Loucy (cell line): ENCODE measurements around the gene COL25A1.

Experiments
- H2AFZ ChIP-seq: fragments of 200-600 bp; sonication (generic); 2 replicates; pipeline ENCODE4 v1.6.0; 2016; ENCODE audit warnings: antibody characterized with exemption, mild to moderate bottlenecking, low read length, moderate library complexity
- H3F3A ChIP-seq: fragments of 200-600 bp; 2 replicates; pipeline ENCODE4 v1.6.0; 2016; ENCODE audit warnings: antibody characterized with exemption, low read depth, mild to moderate bottlenecking
- H3K27me3 ChIP-seq: fragments of 200-600 bp; sonication (generic); 2 replicates; pipeline ENCODE4 v1.6.1; 2014; ENCODE audit warnings: low read length, mild to moderate bottlenecking; ENCODE audit not compliant: insufficient read depth, poor library complexity, severe bottlenecking
- H3K36me3 ChIP-seq: fragments of 200-600 bp; sonication (generic); 2 replicates; pipeline ENCODE4 v1.6.1; 2016; ENCODE audit warnings: low read length; ENCODE audit not compliant: insufficient read depth
- H3K4me1 ChIP-seq: fragments of 200-600 bp; sonication (generic); 2 replicates; pipeline ENCODE4 v1.5.1; 2014; ENCODE audit warnings: low read length, mild to moderate bottlenecking; ENCODE audit not compliant: insufficient read depth, poor library complexity, severe bottlenecking
- H3K4me2 ChIP-seq: fragments of 200-600 bp; sonication (generic); 2 replicates; pipeline ENCODE4 v1.6.0; 2014; ENCODE audit warnings: antibody characterized with exemption, low read length, low read depth, mild to moderate bottlenecking; ENCODE audit not compliant: poor library complexity, severe bottlenecking
- H3K4me3 ChIP-seq: fragments of 200-600 bp; sonication (generic); 2 replicates; pipeline ENCODE4 v1.5.1; 2014; ENCODE audit warnings: low read length, mild to moderate bottlenecking, mixed read lengths; ENCODE audit not compliant: poor library complexity, severe bottlenecking
- H3K79me2 ChIP-seq: fragments of 200-600 bp; sonication (generic); 2 replicates; pipeline ENCODE4 v1.6.1; 2014; ENCODE audit warnings: low read length; ENCODE audit not compliant: insufficient read depth
- H3K9ac ChIP-seq: fragments of 200-600 bp; sonication (generic); 2 replicates; pipeline ENCODE4 v1.6.0; 2014; ENCODE audit warnings: mild to moderate bottlenecking, low read depth, low read length, moderate library complexity; ENCODE audit not compliant: poor library complexity, severe bottlenecking
- H3K9me2 ChIP-seq: fragments of 200-600 bp; sonication (generic); replicated peaks from 2 replicates; pipeline ENCODE4 v1.6.1; 2016; ENCODE audit warnings: low read depth, low read length, mixed read lengths
- H3K9me3 ChIP-seq: fragments of 200-600 bp; sonication (generic); 2 replicates; pipeline ENCODE4 v1.6.1; 2014; ENCODE audit warnings: mild to moderate bottlenecking, antibody characterized with exemption, low read length, low read depth; ENCODE audit not compliant: insufficient read depth
- H4K20me1 ChIP-seq: fragments of 200-600 bp; sonication (generic); 2 replicates; pipeline ENCODE4 v1.6.0; 2014; ENCODE audit warnings: antibody characterized with exemption, low read length, mild to moderate bottlenecking; ENCODE audit not compliant: insufficient read depth, poor library complexity, severe bottlenecking
- CTCF ChIP-seq: fragments of 200-600 bp; sonication (generic); conservative IDR thresholded peaks from 2 replicates; pipeline ENCODE4 v1.5.1; 2014; ENCODE audit warnings: mild to moderate bottlenecking, antibody characterized with exemption, low read length
- EZH2phosphoT487 ChIP-seq: fragments of 200-600 bp; IDR thresholded peaks from 2 replicates; pipeline ENCODE4 v1.6.1; 2018; ENCODE audit warnings: antibody characterized with exemption, mild to moderate bottlenecking, moderate library complexity, borderline replicate concordance

Gene COL25A1

GRCh38 chr4:108840426-108840975 lies 462.0 kb downstream of the COL25A1 start:
- Histone ChIP-seq H3K36me3 (no peaks in the 10 kb centered on the region), H3K9me2 (no peaks in the 10 kb centered on the region), H3K4me3 (no peak overlapping the region), H3K4me1 (peaks cover 3% of the 10 kb centered on the region), H2AFZ (no peak overlapping the region), H4K20me1 (no peaks in the 10 kb centered on the region), H3K9me3 (no peaks in the 10 kb centered on the region), H3K79me2 (no peaks in the 10 kb centered on the region), H3F3A (no peaks in the 10 kb centered on the region), H3K9ac (no peak overlapping the region), H3K4me2 (no peak overlapping the region), H3K27me3 (no peaks in the 10 kb centered on the region)
- TF ChIP-seq EZH2phosphoT487 (no peak), CTCF (no peak)

- H3K79me2 ChIP-seq = no peaks in the 10 kb centered on the region
- H3K4me1 ChIP-seq = peaks cover 3% of the 10 kb centered on the region
- no peak overlapping the region for H3K9ac ChIP-seq
- no peak overlapping the region for H3K4me3 ChIP-seq
- no peaks in the 10 kb centered on the region for H3K36me3 ChIP-seq
- TF ChIP-seq CTCF (no peak), EZH2phosphoT487 (no peak)
- H3K9me2 ChIP-seq = no peaks in the 10 kb centered on the region
- no peaks in the 10 kb centered on the region for H3F3A ChIP-seq
- H3K27me3 ChIP-seq = no peaks in the 10 kb centered on the region
- no peaks in the 10 kb centered on the region for H3K9me3 ChIP-seq
- H4K20me1 ChIP-seq = no peaks in the 10 kb centered on the region
- H3K4me2 ChIP-seq = no peak overlapping the region
- H2AFZ ChIP-seq = no peak overlapping the region
Measured at GRCh38 chr4:108839333-108839732, 463.1 kb downstream of the COL25A1 start.

- H3F3A ChIP-seq = no peaks in the 10 kb centered on the region
- H3K36me3 ChIP-seq = no peaks in the 10 kb centered on the region
- TF ChIP-seq CTCF (no peak), EZH2phosphoT487 (no peak)
- no peaks in the 10 kb centered on the region for H3K27me3 ChIP-seq
- no peaks in the 10 kb centered on the region for H3K79me2 ChIP-seq
- peaks cover 3% of the 10 kb centered on the region for H3K4me1 ChIP-seq
- no peak overlapping the region for H3K9ac ChIP-seq
- no peaks in the 10 kb centered on the region for H3K9me2 ChIP-seq
- no peak overlapping the region for H3K4me3 ChIP-seq
- no peak overlapping the region for H2AFZ ChIP-seq
- no peaks in the 10 kb centered on the region for H3K9me3 ChIP-seq
- H4K20me1 ChIP-seq = no peaks in the 10 kb centered on the region
- no peak overlapping the region for H3K4me2 ChIP-seq
Measured at GRCh38 chr4:108838451-108838850, 464.0 kb downstream of the COL25A1 start.
